ENCODE data around the gene SLC18A2.
"Not testable (repeated sequence)": the region's sequence is repeated elsewhere in the genome, so short reads cannot be mapped to it uniquely, and the experiment has no call there.

SLC18A2 gene

GRCh38 chr10:117240621-117241529 is at the start of gene SLC18A2:
TSS of gene SLC18A2 (plus strand) at chr10:117241114. CDS start at chr10:117241694, 580 bp downstream.
- no peak for DNase-seq (ENCODE audit: low spot score)

- DNase-seq (ENCODE audit: low spot score): no peak
Observed at GRCh38 chr10:117197189-117197588, 43.7 kb upstream of the SLC18A2 start, which contains the start of gene KCNK18. TSS of gene KCNK18 (plus strand) at chr10:117197489. CDS start at chr10:117197489, 0 bp downstream.

- no peak for DNase-seq (ENCODE audit: low spot score)
Observed at GRCh38 chr10:117198088-117198487, 42.8 kb upstream of the SLC18A2 start.

GRCh38 chr10:117201826-117202225 is 39.1 kb upstream of the SLC18A2 start:
- no peak for DNase-seq (ENCODE audit: low spot score)

GRCh38 chr10:117204316-117204715 is 36.6 kb upstream of the SLC18A2 start:
- DNase-seq (ENCODE audit: low spot score): no peak

- no peak for DNase-seq (ENCODE audit: low spot score)
Observed at GRCh38 chr10:117212176-117212575, 28.7 kb upstream of the SLC18A2 start.

- DNase-seq (ENCODE audit: low spot score): no peak
Observed at GRCh38 chr10:117214401-117214800, 26.5 kb upstream of the SLC18A2 start.

GRCh38 chr10:117215079-117215478 is 25.8 kb upstream of the SLC18A2 start:
- no peak for DNase-seq (ENCODE audit: low spot score)

- DNase-seq (ENCODE audit: low spot score): no peak
Observed at GRCh38 chr10:117216028-117216427, 24.9 kb upstream of the SLC18A2 start.

GRCh38 chr10:117216611-117217195 is 24.2 kb upstream of the SLC18A2 start:
- DNase-seq (ENCODE audit: low spot score): peak; percentile 59

- no peak for DNase-seq (ENCODE audit: low spot score)
Observed at GRCh38 chr10:117217196-117217761, 23.6 kb upstream of the SLC18A2 start.

- DNase-seq (ENCODE audit: low spot score): no peak
Observed at GRCh38 chr10:117218654-117219053, 22.3 kb upstream of the SLC18A2 start.

GRCh38 chr10:117221156-117221711 is 19.7 kb upstream of the SLC18A2 start:
- DNase-seq (ENCODE audit: low spot score): peak; percentile 32

GRCh38 chr10:117222552-117222951 is 18.4 kb upstream of the SLC18A2 start:
- no peak for DNase-seq (ENCODE audit: low spot score)

GRCh38 chr10:117222976-117223692 is 17.8 kb upstream of the SLC18A2 start:
- DNase-seq (ENCODE audit: low spot score): no peak

GRCh38 chr10:117223693-117224430 is 17.1 kb upstream of the SLC18A2 start:
- no peak for DNase-seq (ENCODE audit: low spot score)

- no peak for DNase-seq (ENCODE audit: low spot score)
Observed at GRCh38 chr10:117224881-117225280, 16.0 kb upstream of the SLC18A2 start.

- DNase-seq (ENCODE audit: low spot score): peak; percentile 27
Observed at GRCh38 chr10:117226813-117227451, 14.0 kb upstream of the SLC18A2 start.

- no peak for DNase-seq (ENCODE audit: low spot score)
Observed at GRCh38 chr10:117228210-117228609, 12.7 kb upstream of the SLC18A2 start.

- not testable (repeated sequence) for DNase-seq (ENCODE audit: low spot score)
Observed at GRCh38 chr10:117230107-117230506, 10.8 kb upstream of the SLC18A2 start.

Measured in kidney capillary endothelial cell (primary cell).